ENCODE results near the gene REC8. TPM values are rescaled to one million over a fixed set of nuclear protein-coding genes. Genes with fewer than 3 reads are reported as not detected.
"Not testable (repeated sequence)": the region's sequence is repeated elsewhere in the genome, so short reads cannot be mapped to it uniquely, and the experiment has no call there.

Gene REC8
- total and polyA plus RNA-seq, 2 donors = 5.8 to 8.5 TPM

DNA sequence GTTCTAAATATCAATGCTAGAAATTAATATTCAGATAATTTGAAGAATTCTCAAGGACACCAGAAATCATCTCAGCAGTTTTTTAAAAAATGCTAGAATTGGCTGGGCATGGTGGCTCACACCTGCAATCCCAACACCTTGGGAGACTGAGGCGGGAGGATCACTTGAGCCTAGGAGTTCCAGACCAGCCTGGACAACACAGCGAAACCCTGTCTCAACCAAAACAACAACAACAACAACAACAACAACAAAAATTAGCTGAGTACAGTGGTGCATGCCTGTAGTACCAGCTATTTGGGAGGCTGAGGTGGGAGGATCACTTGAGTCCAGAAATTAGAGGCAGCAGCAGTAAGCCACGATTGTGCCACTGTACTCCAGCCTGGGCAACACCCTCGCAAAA lies 47.2 kb downstream of the REC8 start:
- Histone ChIP-seq H3K27ac (ENCODE audit: low read depth) (no peak overlapping the region), H3K36me3 (ENCODE audit: insufficient read depth) (no peaks in the 10 kb centered on the region), H3K4me1 (ENCODE audit: insufficient read depth) (no peaks in the 10 kb centered on the region), H3K4me3 (ENCODE audit: low read depth, low read length) (no peak overlapping the region)
- no peak for DNase-seq (ENCODE audit: extremely low spot score)
- 92% methylated on average over 4 of the region's 4 CpGs for WGBS

DNA sequence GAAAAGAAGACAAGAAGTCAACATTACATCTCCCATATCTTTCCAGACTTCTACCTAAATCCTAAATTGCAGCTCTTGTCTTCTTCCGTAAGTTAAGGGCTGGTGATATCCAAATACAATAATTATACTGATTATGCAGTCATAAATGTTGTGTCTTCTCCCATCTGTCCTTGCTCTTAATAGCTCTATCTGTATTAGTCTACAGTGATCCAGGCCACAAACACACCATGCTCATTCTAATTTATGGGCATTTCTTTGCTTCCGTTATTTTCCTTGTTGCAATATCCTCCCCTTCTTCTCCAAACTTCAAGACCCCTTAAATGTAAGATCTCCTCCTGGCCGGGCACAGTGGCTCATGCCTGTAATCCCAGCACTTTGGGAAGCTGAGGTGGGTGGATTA lies 47.6 kb downstream of the REC8 start:
- H3K4me3 ChIP-seq (ENCODE audit: low read depth, low read length) = no peak overlapping the region
- no peaks in the 10 kb centered on the region for H3K4me1 ChIP-seq (ENCODE audit: insufficient read depth)
- WGBS = 58% methylated on average over 3 of the region's 3 CpGs
- DNase-seq (ENCODE audit: extremely low spot score) = no peak
- H3K27ac ChIP-seq (ENCODE audit: low read depth) = no peak overlapping the region
- no peaks in the 10 kb centered on the region for H3K36me3 ChIP-seq (ENCODE audit: insufficient read depth)

- not testable (repeated sequence) for H3K27ac ChIP-seq (ENCODE audit: low read depth); H3K4me3 ChIP-seq (ENCODE audit: low read depth, low read length); H3K36me3 ChIP-seq (ENCODE audit: insufficient read depth); DNase-seq (ENCODE audit: extremely low spot score); H3K4me1 ChIP-seq (ENCODE audit: insufficient read depth)
- WGBS = 95% methylated on average over 4 of the region's 4 CpGs
Measured at GRCh38 chr14:24222987-24223386, 51.1 kb downstream of the REC8 start.

- Histone ChIP-seq H3K4me1 (ENCODE audit: insufficient read depth) (no peaks in the 10 kb centered on the region), H3K36me3 (ENCODE audit: insufficient read depth) (no peaks in the 10 kb centered on the region), H3K27ac (ENCODE audit: low read depth) (no peak overlapping the region), H3K4me3 (ENCODE audit: low read depth, low read length) (no peak overlapping the region)
- DNase-seq (ENCODE audit: extremely low spot score) = no peak
- WGBS = 90% methylated on average over 7 of the region's 7 CpGs
Measured at GRCh38 chr14:24224618-24225071, 52.8 kb downstream of the REC8 start.

DNA sequence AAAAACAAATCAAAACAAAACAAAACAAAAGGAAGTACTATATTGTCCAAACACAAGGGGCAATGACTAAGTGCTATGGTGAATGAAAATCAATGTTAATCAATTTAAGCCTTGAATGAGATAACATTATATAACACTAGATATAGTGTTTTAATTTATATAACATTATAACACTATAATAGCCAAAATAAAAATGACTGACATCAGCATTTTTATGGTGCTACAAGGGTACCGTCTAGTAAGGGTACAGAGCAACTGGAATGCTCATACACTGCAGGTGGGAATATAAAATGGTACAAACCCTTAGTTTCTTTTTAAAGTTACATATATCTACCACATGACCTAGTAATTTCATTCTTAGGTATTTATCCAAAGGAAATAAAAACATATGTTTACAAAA lies 54.6 kb downstream of the REC8 start:
- no peaks in the 10 kb centered on the region for H3K36me3 ChIP-seq (ENCODE audit: insufficient read depth)
- H3K4me3 ChIP-seq (ENCODE audit: low read depth, low read length) = no peak overlapping the region
- H3K27ac ChIP-seq (ENCODE audit: low read depth) = no peak overlapping the region
- 74% methylated on average over 1 of the region's 1 CpG for WGBS
- DNase-seq (ENCODE audit: extremely low spot score) = no peak
- H3K4me1 ChIP-seq (ENCODE audit: insufficient read depth) = no peaks in the 10 kb centered on the region

GRCh38 chr14:24228902-24229301 lies 57.0 kb downstream of the REC8 start:
- no peak for DNase-seq (ENCODE audit: extremely low spot score)
- Histone ChIP-seq H3K36me3 (ENCODE audit: insufficient read depth) (no peaks in the 10 kb centered on the region), H3K27ac (ENCODE audit: low read depth) (no peak overlapping the region), H3K4me3 (ENCODE audit: low read depth, low read length) (no peak overlapping the region), H3K4me1 (ENCODE audit: insufficient read depth) (no peaks in the 10 kb centered on the region)
- 78% methylated on average over 1 of the region's 1 CpG for WGBS

Small RNA genes lying within 50 kb of the gene (small RNA-seq; reads per million reads assigned to genes)
- gene AL136295.4 (not detected), gene CHMP4A (not detected), gene IPO4 (not detected), gene IRF9 (not detected), gene MDP1 (not detected), gene RNA5SP383 (0.09 reads per million)

Other genes starting within 250 kb of the REC8 start
Only the 30 nearest of the 32 such genes appear.
- gene DHRS4L2, start 183.2 kb upstream of the REC8 start, total RNA-seq = 9.7 TPM
- gene DHRS4L2, start 183.2 kb upstream of the REC8 start, polyA plus RNA-seq = 30.7 TPM
- 1.5 TPM for gene CARMIL3, start 120.1 kb upstream of the REC8 start, total RNA-seq
- 0.33 TPM for gene CARMIL3, start 120.1 kb upstream of the REC8 start, polyA plus RNA-seq
- 0.58 TPM for gene CPNE6, start 100.5 kb upstream of the REC8 start, total RNA-seq
- 1.9 TPM for gene CPNE6, start 100.5 kb upstream of the REC8 start, polyA plus RNA-seq
- 5.3 TPM for gene PCK2, start 77.8 kb upstream of the REC8 start, total RNA-seq
- 23.7 TPM for gene PCK2, start 77.8 kb upstream of the REC8 start, polyA plus RNA-seq
- 34.0 TPM for gene DCAF11, start 57.3 kb upstream of the REC8 start, total RNA-seq
- 52.5 TPM for gene DCAF11, start 57.3 kb upstream of the REC8 start, polyA plus RNA-seq
- 0.85 TPM for gene NRL, start 57.1 kb upstream of the REC8 start, total RNA-seq
- gene NRL, start 57.1 kb upstream of the REC8 start, polyA plus RNA-seq = 2.9 TPM
- gene FITM1, start 41.4 kb upstream of the REC8 start, total RNA-seq = 4.2 TPM
- gene FITM1, start 41.4 kb upstream of the REC8 start, polyA plus RNA-seq = 0.81 TPM
- gene PSME1, start 35.9 kb upstream of the REC8 start, total RNA-seq = 78.0 TPM
- gene PSME1, start 35.9 kb upstream of the REC8 start, polyA plus RNA-seq = 214 TPM
- gene EMC9, start 30.5 kb upstream of the REC8 start, total RNA-seq = 5.0 TPM
- 24.4 TPM for gene EMC9, start 30.5 kb upstream of the REC8 start, polyA plus RNA-seq
- gene PSME2, start 25.5 kb upstream of the REC8 start, total RNA-seq = 67.9 TPM
- 97.7 TPM for gene PSME2, start 25.5 kb upstream of the REC8 start, polyA plus RNA-seq
- 30.8 TPM for gene RNF31, start 24.6 kb upstream of the REC8 start, total RNA-seq
- gene RNF31, start 24.6 kb upstream of the REC8 start, polyA plus RNA-seq = 45.8 TPM
- gene IRF9, start 10.8 kb upstream of the REC8 start, total RNA-seq = 56.8 TPM
- gene IRF9, start 10.8 kb upstream of the REC8 start, polyA plus RNA-seq = 106 TPM
- gene IPO4, start 16.7 kb downstream of the REC8 start, total RNA-seq = 9.8 TPM
- 24.3 TPM for gene IPO4, start 16.7 kb downstream of the REC8 start, polyA plus RNA-seq
- gene TM9SF1, start 23.4 kb downstream of the REC8 start, total RNA-seq = 30.4 TPM
- gene TM9SF1, start 23.4 kb downstream of the REC8 start, polyA plus RNA-seq = 48.1 TPM
- 0.26 TPM for gene TSSK4, start 33.6 kb downstream of the REC8 start, total RNA-seq
- gene TSSK4, start 33.6 kb downstream of the REC8 start, polyA plus RNA-seq = 0.11 TPM
- 22.5 TPM for gene CHMP4A, start 41.4 kb downstream of the REC8 start, total RNA-seq
- 111 TPM for gene CHMP4A, start 41.4 kb downstream of the REC8 start, polyA plus RNA-seq
- gene MDP1, start 44.0 kb downstream of the REC8 start, total RNA-seq = 15.1 TPM
- gene MDP1, start 44.0 kb downstream of the REC8 start, polyA plus RNA-seq = 29.1 TPM
- 73.8 TPM for gene NEDD8, start 60.3 kb downstream of the REC8 start, total RNA-seq
- gene NEDD8, start 60.3 kb downstream of the REC8 start, polyA plus RNA-seq = 220 TPM
- gene GMPR2, start 60.8 kb downstream of the REC8 start, total RNA-seq = 44.9 TPM
- gene GMPR2, start 60.8 kb downstream of the REC8 start, polyA plus RNA-seq = 63.1 TPM
- 35.1 TPM for gene TINF2, start 70.5 kb downstream of the REC8 start, total RNA-seq
- 68.7 TPM for gene TINF2, start 70.5 kb downstream of the REC8 start, polyA plus RNA-seq
- gene TGM1, start 91.1 kb downstream of the REC8 start, total RNA-seq = 1.2 TPM
- gene TGM1, start 91.1 kb downstream of the REC8 start, polyA plus RNA-seq = 0.65 TPM
- gene RABGGTA, start 99.5 kb downstream of the REC8 start, total RNA-seq = 9.5 TPM
- gene RABGGTA, start 99.5 kb downstream of the REC8 start, polyA plus RNA-seq = 23.4 TPM
- 10.4 TPM for gene DHRS1, start 127.7 kb downstream of the REC8 start, total RNA-seq
- 33.4 TPM for gene DHRS1, start 127.7 kb downstream of the REC8 start, polyA plus RNA-seq
- 12.8 TPM for gene NOP9, start 127.8 kb downstream of the REC8 start, total RNA-seq
- gene NOP9, start 127.8 kb downstream of the REC8 start, polyA plus RNA-seq = 18.0 TPM
- 7.3 TPM for gene CIDEB, start 135.9 kb downstream of the REC8 start, total RNA-seq
- 12.8 TPM for gene CIDEB, start 135.9 kb downstream of the REC8 start, polyA plus RNA-seq
- 4.0 TPM for gene LTB4R2, start 138.1 kb downstream of the REC8 start, total RNA-seq
- gene LTB4R2, start 138.1 kb downstream of the REC8 start, polyA plus RNA-seq = 2.8 TPM
- gene LTB4R, start 139.4 kb downstream of the REC8 start, total RNA-seq = 2.3 TPM
- 6.0 TPM for gene LTB4R, start 139.4 kb downstream of the REC8 start, polyA plus RNA-seq
- gene ADCY4, start 163.0 kb downstream of the REC8 start, total RNA-seq = 12.6 TPM
- gene ADCY4, start 163.0 kb downstream of the REC8 start, polyA plus RNA-seq = 28.7 TPM
- gene RIPK3, start 167.9 kb downstream of the REC8 start, total RNA-seq = 4.4 TPM
- gene RIPK3, start 167.9 kb downstream of the REC8 start, polyA plus RNA-seq = 7.8 TPM
- gene NFATC4, start 196.1 kb downstream of the REC8 start, total RNA-seq = 41.8 TPM
- gene NFATC4, start 196.1 kb downstream of the REC8 start, polyA plus RNA-seq = 136 TPM